Spleen (tissue), 11 donors: ENCODE results near the gene MIDN. TPM values are rescaled to one million over a fixed set of nuclear protein-coding genes. Genes with fewer than 3 reads are reported as not detected.

Experiments
- DNase-seq: peaks from one replicate; pipeline ENCODE4 v3.0.0-alpha.2; 2020
- H3K27ac ChIP-seq, 8 donors: fragments of 200-600 bp; sonication (generic) in 7 of 8; 1 replicate in 4 of 8; 2 replicates in 4 of 8; pipeline versions ENCODE4 v1.5.0 to v1.8.0; 2016 to 2021; ENCODE audit warnings: inconsistent platforms in 4 of 8, mild to moderate bottlenecking in 4 of 8, moderate library complexity in 1 of 8
- H3K27me3 ChIP-seq, 7 donors: fragments of 200-600 bp; sonication (generic) in 6 of 7; replicated peaks in 1 of 7; 1 replicate in 4 of 7; 2 replicates in 3 of 7; pipeline versions ENCODE4 v1.5.0 to v1.8.0; 2016 to 2021; ENCODE audit warnings: inconsistent platforms in 3 of 7, mild to moderate bottlenecking in 1 of 7
- H3K36me3 ChIP-seq, 6 donors: fragments of 200-600 bp; sonication (generic) in 5 of 6; 1 replicate in 4 of 6; 2 replicates in 2 of 6; pipeline versions ENCODE4 v1.5.0 to v1.8.0; 2016 to 2021; ENCODE audit warnings: inconsistent platforms in 2 of 6
- H3K4me1 ChIP-seq, 6 donors: fragments of 200-600 bp; sonication (generic) in 5 of 6; 1 replicate in 3 of 6; 2 replicates in 3 of 6; pipeline versions ENCODE4 v1.5.0 to v1.8.0; 2016 to 2021; ENCODE audit warnings: inconsistent platforms in 3 of 6
- H3K4me3 ChIP-seq, 8 donors: fragments of 200-600 bp; sonication (generic) in 7 of 8; 1 replicate in 4 of 8; 2 replicates in 4 of 8; pipeline versions ENCODE4 v1.5.0 to v1.8.0; 2016 to 2021; ENCODE audit warnings: inconsistent platforms in 4 of 8, mild to moderate bottlenecking in 4 of 8, moderate library complexity in 2 of 8
- H3K9me3 ChIP-seq, 8 donors: fragments of 200-600 bp; sonication (generic) in 7 of 8; 1 replicate in 4 of 8; 2 replicates in 4 of 8; pipeline versions ENCODE4 v1.5.0 to v1.8.0; 2016 to 2021; ENCODE audit warnings: inconsistent platforms in 4 of 8
- CTCF ChIP-seq, 11 experiments: fragments of 200-600 bp in 7 of 11; fragments of 450-650 bp in 4 of 11; sonication (generic) in 4 of 11; IDR thresholded peaks in 8 of 11; conservative IDR thresholded peaks in 3 of 11; 1 replicate in 7 of 11; 2 replicates in 4 of 11; pipeline versions ENCODE4 v1.4.0 to v1.8.0; 2016 to 2021; ENCODE audit warnings: antibody characterized with exemption in 11 of 11, inconsistent platforms in 4 of 11, mild to moderate bottlenecking in 1 of 11
- POLR2A ChIP-seq, 3 donors: fragments of 450-650 bp; IDR thresholded peaks; one replicate each; pipeline ENCODE4 v1.5.1; 2017; ENCODE audit warnings: antibody characterized with exemption in 3 of 3, mild to moderate bottlenecking in 1 of 3
- POLR2AphosphoS5 ChIP-seq, 3 donors: sonication (generic); formaldehyde crosslinking; IDR thresholded peaks; one replicate each; pipeline ENCODE4 v1.5.1; 2017; ENCODE audit warnings: antibody characterized with exemption in 3 of 3
- WGBS, 5 donors: extraction: QIAGEN DNeasy Blood & Tissue Kit in 3 of 5; methylation state at CpG; one replicate each; pipeline versions ENCODE4 v1.1.5 to v1.1.7; 2013 to 2018; 5-methylcytosine and 5-hydroxymethylcytosine counted together
- intact Hi-C: fragments of 100-400 bp; cut with DNase I; formaldehyde crosslinking; loops from one replicate; pipeline ENCODE4 v1.15.0; 2023; ENCODE audit warnings: low total_unique reads
- polyA plus RNA-seq, 3 donors: library from polyadenylated mRNA; stranded (reverse); fragments of 200-250 nt; gene quantifications; one replicate each; pipeline ENCODE4 v1.2.1, GENCODE V29; 2013
- total RNA-seq, 7 donors: library from RNA; depleted of rRNA in 3 of 7; stranded (reverse); fragments of >200 nt in 3 of 7; fragmentation: NEBNext Ultra II Directional in 4 of 7; extraction: Animal tissue kit (Norgen Biotek cat#: 25700) in 4 of 7; gene quantifications; one replicate each; pipeline versions ENCODE4 v1.1.0 to v1.2.1, GENCODE V29; 2016 to 2021
- donor health status: healthy with polysubstance abuse.
- donor health status: DM: no; HTN: no; CAD: no; lungs with moderate emphysema.
- donor health status: DM: no; HTN: no; CAD: no.
- donor health status: Bipolar disorder and iron deficiency.
- donor health status: healthy.
- donor health status: DM: no; HTN: no; CAD: no.
- donor health status: DM: yes; HTN: yes; CAD: no.

MIDN gene
- total and polyA plus RNA-seq, 10 donors: 16.5 to 223 (median 86.7) TPM

- TF ChIP-seq POLR2AphosphoS5 (IDR thresholded peaks at IDR 0.05) (peak in 2 of 3 donors; percentile 0 to 83), CTCF (IDR thresholded peaks at IDR 0.05 in 8 of 11, conservative IDR thresholded peaks at IDR 0.05 in 3 of 11) (no peak)
- WGBS, 5 donors: 6 to 14% (median 9%) methylated on average over 23 to 43 of the region's 43 CpGs
- Histone ChIP-seq H3K27me3 (no peaks in the 10 kb centered on the region), H3K27ac (peak overlapping the region; percentile 92 to 100 (median 100)), H3K9me3 (no peaks in the 10 kb centered on the region), H3K36me3 (peaks cover 10 to 81% (median 62%) of the 10 kb centered on the region in 6 donors), H3K4me3 (peak overlapping the region; percentile 42 to 83 (median 66)), H3K4me1 (peaks cover 56 to 90% (median 68%) of the 10 kb centered on the region in 6 donors)
- intact Hi-C loops: loop anchor here (10.0 kb wide), 1 partner anchor 129 kb away; the partner anchor contains the start of genes DAZAP1 and GAMT
- no peak for DNase-seq
These were observed 27.7 kb downstream of the MIDN start for GRCh38 chr19:1275976-1276627.

GRCh38 chr19:1276628-1277022 is 28.2 kb downstream of the MIDN start:
- Histone ChIP-seq H3K9me3 (no peaks in the 10 kb centered on the region), H3K27me3 (no peaks in the 10 kb centered on the region), H3K27ac (peak overlapping the region in 6 of 8 donors; percentile 96 to 100 (median 100)), H3K4me1 (peaks cover 51 to 85% (median 63%) of the 10 kb centered on the region in 6 donors), H3K36me3 (peaks cover 10 to 75% (median 56%) of the 10 kb centered on the region in 6 donors), H3K4me3 (peak overlapping the region; percentile 42 to 83 (median 66))
- TF ChIP-seq POLR2A (IDR thresholded peaks at IDR 0.05): no peak
- WGBS, 5 donors: 43 to 60% (median 50%) methylated on average over 10 of the region's 10 CpGs
- DNase-seq: peak; percentile 86
- intact Hi-C loops: loop anchor here (10.0 kb wide), 1 partner anchor 128 kb away; the partner anchor contains the start of genes DAZAP1 and GAMT

- Histone ChIP-seq H3K9me3 (no peaks in the 10 kb centered on the region), H3K4me3 (no peak overlapping the region), H3K36me3 (peaks cover 10 to 71% (median 52%) of the 10 kb centered on the region in 6 donors), H3K27me3 (no peaks in the 10 kb centered on the region), H3K27ac (peak overlapping the region in 3 of 8 donors; percentile 100), H3K4me1 (peaks cover 47 to 81% (median 58%) of the 10 kb centered on the region in 6 donors)
- TF ChIP-seq CTCF (IDR thresholded peaks at IDR 0.05 in 8 of 11, conservative IDR thresholded peaks at IDR 0.05 in 3 of 11) (no peak), POLR2AphosphoS5 (IDR thresholded peaks at IDR 0.05) (peak in 1 of 3 donors; percentile 47), POLR2A (IDR thresholded peaks at IDR 0.05) (no peak)
- intact Hi-C loops: loop anchor here (10.0 kb wide), 1 partner anchor 128 kb away; the partner anchor contains the start of genes DAZAP1 and GAMT
- 92 to 95% (median 93%) methylated on average over 15 of the region's 15 CpGs for WGBS, 5 donors
- DNase-seq: peak; percentile 82
These were observed 28.7 kb downstream of the MIDN start for GRCh38 chr19:1277061-1277460.

- DNase-seq: no peak
- no peak overlapping the region for H3K4me3 ChIP-seq
These were observed 29.7 kb downstream of the MIDN start for GRCh38 chr19:1278074-1278473.

More at GRCh38 chr19:1278074-1278473, 29.7 kb downstream of the MIDN start:
- WGBS, 5 donors: 85 to 91% (median 91%) methylated on average over 12 of the region's 12 CpGs
- Histone ChIP-seq H3K36me3 (peaks cover 8 to 61% (median 42%) of the 10 kb centered on the region in 6 donors), H3K27ac (no peak overlapping the region), H3K27me3 (peaks cover 0 to 6% (median 4%) of the 10 kb centered on the region in 7 donors), H3K9me3 (no peaks in the 10 kb centered on the region), H3K4me1 (peaks cover 37 to 75% (median 50%) of the 10 kb centered on the region in 6 donors)
- TF ChIP-seq POLR2A (IDR thresholded peaks at IDR 0.05) (no peak), CTCF (IDR thresholded peaks at IDR 0.05 in 8 of 11, conservative IDR thresholded peaks at IDR 0.05 in 3 of 11) (no peak), POLR2AphosphoS5 (IDR thresholded peaks at IDR 0.05) (no peak)
- intact Hi-C loops: loop anchor here (10.0 kb wide), 1 partner anchor 127 kb away; the partner anchor contains the start of genes DAZAP1 and GAMT
